SH-SY5Y (cell line): ENCODE data around the gene PASK.

Experiments used
- GATA2 ChIP-seq: IDR thresholded peaks from 2 replicates; pipeline ENCODE4 v1.6.1; 2011; ENCODE audit warnings: mild to moderate bottlenecking, low read depth, low read length
- GATA3 ChIP-seq: IDR thresholded peaks from 2 replicates; pipeline ENCODE4 v1.6.1; 2011; ENCODE audit warnings: low read depth, mild to moderate bottlenecking, low read length, moderate library complexity

The PASK gene

GRCh38 chr2:241184901-241185300 is 35.6 kb upstream of the PASK start:
- no peak for TF ChIP-seq GATA2
- TF ChIP-seq GATA3 = no peak

- no peak for TF ChIP-seq GATA3
- no peak for TF ChIP-seq GATA2
These were observed 33.9 kb upstream of the PASK start for GRCh38 chr2:241183221-241183620.

GRCh38 chr2:241182531-241183133 is 33.4 kb upstream of the PASK start:
- no peak for TF ChIP-seq GATA2
- no peak for TF ChIP-seq GATA3

- TF ChIP-seq GATA2 = no peak
- no peak for TF ChIP-seq GATA3
These were observed 32.9 kb upstream of the PASK start for GRCh38 chr2:241182126-241182525.

- TF ChIP-seq GATA3 (no peak), GATA2 (no peak)
These were observed 31.2 kb upstream of the PASK start for GRCh38 chr2:241180495-241180894.

GRCh38 chr2:241179899-241180298 is 30.6 kb upstream of the PASK start:
- TF ChIP-seq GATA3 (no peak), GATA2 (no peak)

GRCh38 chr2:241178961-241179360 is 29.7 kb upstream of the PASK start:
- no peak for TF ChIP-seq GATA3

GRCh38 chr2:241177526-241178334 is 28.5 kb upstream of the PASK start:
- TF ChIP-seq GATA2 = no peak
- TF ChIP-seq GATA3 = no peak

GRCh38 chr2:241173557-241173956 is 24.3 kb upstream of the PASK start:
- TF ChIP-seq GATA2 (no peak), GATA3 (no peak)

GRCh38 chr2:241168366-241168765 is 19.1 kb upstream of the PASK start:
- TF ChIP-seq GATA2 (no peak), GATA3 (no peak)

- no peak for TF ChIP-seq GATA2
- TF ChIP-seq GATA3 = no peak
These were observed 14.4 kb upstream of the PASK start for GRCh38 chr2:241163601-241164118.

GRCh38 chr2:241161646-241162281 is 12.5 kb upstream of the PASK start:
- TF ChIP-seq GATA2 (no peak), GATA3 (no peak)

- no peak for TF ChIP-seq GATA3
These were observed 11.0 kb upstream of the PASK start for GRCh38 chr2:241160318-241160717.

GRCh38 chr2:241159116-241159515 is 9.8 kb upstream of the PASK start:
- TF ChIP-seq GATA2 = no peak
- TF ChIP-seq GATA3 = no peak

GRCh38 chr2:241158546-241158900 is 9.3 kb upstream of the PASK start:
- TF ChIP-seq GATA2 (no peak), GATA3 (no peak)
